D721Med (cell line): ENCODE data around the gene WDR20.
"Not testable (repeated sequence)": the region's sequence is repeated elsewhere in the genome, so short reads cannot be mapped to it uniquely, and the experiment has no call there.

Experiments
- DNase-seq: peaks from one replicate; pipeline ENCODE4 v3.0.0; 2011; ENCODE audit warnings: low spot score; ENCODE audit not compliant: insufficient read length
- FAIRE-seq: peaks from 2 replicates; lab custom pipeline; 2011; peaks lifted over from hg19 to GRCh38; lab: Jason Lieb, UNC
- TF ChIP-seq, protein P1 (sequence below): IDR thresholded peaks from 2 replicates; pipeline ENCODE4 v1.5.1; 2012; ENCODE audit warnings: mild to moderate bottlenecking, control low read depth; ENCODE audit not compliant: insufficient read depth; ENCODE audit errors: missing control alignments

The WDR20 gene

DNA sequence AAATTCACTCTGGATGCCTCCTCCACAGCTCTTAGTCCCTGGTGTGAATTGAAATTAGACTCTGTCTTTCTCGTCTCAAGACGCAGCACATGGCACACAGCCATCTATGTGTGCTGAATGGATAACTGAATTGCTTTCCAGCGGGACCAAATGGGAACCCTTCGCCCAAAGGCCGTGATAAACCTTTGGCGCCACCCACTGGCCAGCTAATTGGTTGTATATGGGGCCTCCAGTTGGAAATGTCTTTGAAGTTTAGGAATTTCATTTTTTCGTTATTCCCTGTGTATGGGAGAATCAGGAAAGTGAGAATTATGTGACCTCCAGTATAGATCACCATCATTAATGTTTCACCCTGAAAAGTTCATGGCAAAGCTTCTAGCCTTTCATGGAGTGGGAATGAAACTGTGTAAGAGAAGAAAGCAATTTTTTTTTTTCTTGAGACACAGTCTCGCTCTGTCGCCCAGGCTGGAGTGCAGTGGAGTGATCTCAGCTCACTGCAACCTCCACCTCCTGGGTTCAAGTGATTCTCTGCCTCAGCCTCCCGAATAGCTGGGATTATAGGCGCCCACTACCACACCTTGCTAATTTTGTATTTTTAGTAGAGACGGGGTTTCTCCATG is 43.0 kb upstream of the WDR20 start:
- DNase-seq, result peak; percentile 70
- TF ChIP-seq, protein P1, sequence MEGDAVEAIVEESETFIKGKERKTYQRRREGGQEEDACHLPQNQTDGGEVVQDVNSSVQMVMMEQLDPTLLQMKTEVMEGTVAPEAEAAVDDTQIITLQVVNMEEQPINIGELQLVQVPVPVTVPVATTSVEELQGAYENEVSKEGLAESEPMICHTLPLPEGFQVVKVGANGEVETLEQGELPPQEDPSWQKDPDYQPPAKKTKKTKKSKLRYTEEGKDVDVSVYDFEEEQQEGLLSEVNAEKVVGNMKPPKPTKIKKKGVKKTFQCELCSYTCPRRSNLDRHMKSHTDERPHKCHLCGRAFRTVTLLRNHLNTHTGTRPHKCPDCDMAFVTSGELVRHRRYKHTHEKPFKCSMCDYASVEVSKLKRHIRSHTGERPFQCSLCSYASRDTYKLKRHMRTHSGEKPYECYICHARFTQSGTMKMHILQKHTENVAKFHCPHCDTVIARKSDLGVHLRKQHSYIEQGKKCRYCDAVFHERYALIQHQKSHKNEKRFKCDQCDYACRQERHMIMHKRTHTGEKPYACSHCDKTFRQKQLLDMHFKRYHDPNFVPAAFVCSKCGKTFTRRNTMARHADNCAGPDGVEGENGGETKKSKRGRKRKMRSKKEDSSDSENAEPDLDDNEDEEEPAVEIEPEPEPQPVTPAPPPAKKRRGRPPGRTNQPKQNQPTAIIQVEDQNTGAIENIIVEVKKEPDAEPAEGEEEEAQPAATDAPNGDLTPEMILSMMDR, result peak; percentile 89
- FAIRE-seq, result no peak

DNA sequence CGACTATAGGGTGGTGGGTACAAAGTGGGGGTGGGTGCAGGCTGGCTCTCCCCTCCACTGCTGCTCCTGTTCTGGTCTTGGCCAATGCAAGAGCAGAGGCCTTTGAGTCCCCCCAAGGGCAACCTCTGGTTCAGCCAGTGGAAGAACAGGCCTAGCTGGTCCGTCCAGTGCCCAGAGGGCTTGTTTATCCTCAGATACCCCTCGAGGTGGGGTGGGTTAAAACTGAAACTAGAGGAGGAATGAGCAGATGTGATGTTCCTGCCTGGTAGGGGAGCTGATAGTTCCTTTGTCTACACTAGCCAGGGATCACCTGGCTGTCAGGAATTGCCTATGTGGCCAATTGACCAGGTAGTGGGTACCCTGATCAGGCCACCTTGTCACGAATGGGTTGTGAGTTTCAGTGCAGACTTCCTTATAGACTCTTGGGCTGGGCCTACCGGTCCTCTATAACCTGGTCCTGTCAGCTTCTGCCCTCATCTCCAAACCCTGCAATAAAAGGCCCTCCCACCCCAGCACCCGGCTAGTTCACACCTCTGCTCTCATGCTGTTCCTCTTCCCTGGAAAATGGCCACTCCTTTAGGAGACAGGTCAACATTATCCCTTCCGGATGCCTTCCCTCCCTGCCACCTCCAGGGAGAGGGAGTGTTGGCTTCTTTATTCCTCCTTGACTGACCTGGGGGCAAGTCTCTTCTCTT is 42.1 kb upstream of the WDR20 start:
- FAIRE-seq, result no peak
- no peak for DNase-seq
- TF ChIP-seq, protein P1, result no peak

DNA sequence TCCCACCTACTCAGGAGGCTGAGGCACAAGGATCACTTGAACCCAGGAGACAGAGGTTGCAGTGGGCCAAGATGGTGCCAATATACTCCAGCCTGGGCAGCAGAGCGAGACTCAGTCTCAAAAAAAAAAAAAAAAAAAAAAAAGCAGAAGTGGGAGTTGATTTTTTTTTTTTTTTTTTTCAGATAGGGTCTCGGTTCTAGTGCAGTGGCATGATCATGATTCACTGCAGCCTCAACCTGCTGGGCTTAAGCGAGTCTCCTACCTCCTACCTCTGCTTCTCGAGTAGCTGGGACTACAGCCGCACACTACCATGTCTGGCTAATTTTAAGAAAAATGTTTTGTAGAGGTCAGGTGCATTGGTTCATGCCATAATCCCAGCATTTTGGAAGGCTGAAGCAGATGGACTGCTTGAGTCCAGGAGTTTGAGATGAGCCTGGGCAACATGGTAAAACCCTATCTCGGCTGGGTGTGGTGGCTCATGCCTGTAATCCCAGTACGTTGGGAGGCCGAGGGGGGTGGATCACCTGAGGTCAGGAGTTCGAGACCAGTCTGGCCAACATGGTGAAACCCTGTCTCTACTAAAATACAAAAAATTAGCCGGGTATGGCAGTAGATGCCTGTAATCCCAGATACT is 36.5 kb upstream of the WDR20 start:
- no peak for FAIRE-seq
- TF ChIP-seq, protein P1, result no peak
- no peak for DNase-seq

DNA sequence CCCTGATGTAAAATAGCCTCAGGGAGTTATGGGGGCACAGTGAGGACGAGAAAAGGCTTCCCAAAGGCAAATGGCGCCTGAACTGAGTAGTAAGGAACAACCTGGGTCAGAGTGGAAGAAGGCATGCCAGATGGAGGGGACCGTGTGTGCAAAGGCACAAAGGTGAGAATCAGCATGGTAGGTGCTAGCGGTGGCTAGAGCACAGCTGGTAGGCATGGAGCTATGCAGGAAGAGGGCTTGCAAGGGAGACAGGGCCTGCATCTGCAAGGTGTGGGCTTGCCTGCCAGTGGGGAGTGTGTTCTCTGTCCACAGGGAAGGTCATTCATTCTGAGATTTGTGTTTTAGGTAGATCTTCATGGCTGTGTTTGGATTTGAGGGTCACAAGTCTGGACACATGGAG is 34.3 kb upstream of the WDR20 start:
- TF ChIP-seq, protein P1, result no peak
- FAIRE-seq (no peak), DNase-seq (no peak)

DNA sequence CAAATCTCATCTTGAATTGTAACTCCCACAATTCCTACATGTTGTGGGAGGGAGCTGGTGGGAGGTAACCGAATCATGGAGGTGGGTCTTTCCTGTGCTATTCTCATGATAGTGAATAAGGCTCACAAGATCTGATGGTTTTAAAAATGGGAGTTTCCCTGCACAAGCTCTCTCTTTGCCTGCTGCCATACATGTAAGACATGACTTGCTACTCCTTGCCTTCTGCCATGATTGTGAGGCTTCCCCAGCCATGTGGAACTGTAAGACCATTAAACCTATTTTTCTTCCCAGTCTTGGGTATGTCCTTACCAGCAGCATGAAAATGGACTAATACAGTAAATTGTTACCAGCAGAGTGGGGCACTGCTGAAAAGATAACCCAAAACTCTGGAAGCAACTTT is 30.4 kb upstream of the WDR20 start:
- not testable (repeated sequence) for DNase-seq, FAIRE-seq

DNA sequence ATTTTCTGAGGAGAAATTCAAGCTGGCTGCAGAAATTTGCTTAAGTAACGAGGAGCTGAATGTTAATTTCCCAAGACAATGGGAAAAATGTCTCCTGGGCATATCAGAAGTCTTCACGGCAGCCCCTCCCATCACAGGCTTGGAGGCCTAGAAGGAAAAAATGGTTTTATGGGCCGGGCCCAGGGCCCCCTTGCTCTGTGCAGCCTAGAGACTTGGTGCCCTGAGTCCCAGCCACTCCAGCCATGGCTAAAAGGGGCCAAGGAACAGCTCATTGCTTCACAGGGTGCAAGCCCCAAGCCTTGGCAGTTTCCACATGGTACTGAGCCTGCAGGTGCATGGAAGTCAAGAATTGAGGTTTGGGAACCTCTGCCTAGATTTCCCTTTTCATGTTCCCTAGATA is 28.6 kb upstream of the WDR20 start:
- FAIRE-seq, result no peak
- no peak for DNase-seq
- TF ChIP-seq, protein P1, result no peak

DNA sequence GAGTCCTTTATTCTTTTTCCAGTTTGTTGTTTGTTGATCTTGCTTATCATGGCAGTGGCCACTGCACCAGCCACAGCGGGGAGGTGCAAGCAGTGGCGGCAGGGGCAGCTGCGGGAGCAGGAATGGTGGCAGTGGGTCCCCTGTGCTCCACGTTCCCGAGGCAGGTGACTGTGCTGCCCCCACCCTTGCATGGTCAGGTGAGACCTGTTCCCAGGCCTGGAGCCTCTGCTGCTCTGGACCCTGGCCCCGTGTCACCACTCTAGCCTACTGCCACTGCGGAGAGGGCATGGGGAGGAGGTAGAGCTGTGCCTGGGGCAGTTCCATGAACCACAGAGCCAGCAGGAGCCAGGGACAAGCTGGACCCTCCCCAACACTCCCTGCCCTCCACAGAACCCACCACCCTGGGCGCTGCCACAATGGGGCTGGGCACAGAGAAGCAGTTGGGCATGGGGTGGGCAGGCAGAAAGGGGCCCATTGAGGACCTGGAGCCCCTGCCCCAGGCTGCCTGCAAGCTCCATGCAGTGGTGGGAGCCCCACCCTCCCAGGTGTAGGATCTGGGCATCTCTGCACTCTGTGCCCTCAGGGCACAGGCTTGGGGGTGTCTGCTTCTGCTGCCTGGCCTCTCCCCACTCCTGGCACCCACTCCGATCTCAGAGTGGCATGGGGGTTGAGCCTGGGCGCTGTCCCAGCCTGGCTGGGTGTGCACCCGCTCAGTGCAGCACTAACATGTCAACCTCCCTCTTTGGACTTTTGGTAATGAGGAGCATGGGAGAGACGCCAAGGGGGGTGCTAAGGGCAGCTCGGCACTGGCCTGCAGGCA is 23.1 kb upstream of the WDR20 start:
- TF ChIP-seq, protein P1, result no peak
- DNase-seq, result no peak
- no peak for FAIRE-seq
